ENCODE measurements around the gene CDC37.

DNA sequence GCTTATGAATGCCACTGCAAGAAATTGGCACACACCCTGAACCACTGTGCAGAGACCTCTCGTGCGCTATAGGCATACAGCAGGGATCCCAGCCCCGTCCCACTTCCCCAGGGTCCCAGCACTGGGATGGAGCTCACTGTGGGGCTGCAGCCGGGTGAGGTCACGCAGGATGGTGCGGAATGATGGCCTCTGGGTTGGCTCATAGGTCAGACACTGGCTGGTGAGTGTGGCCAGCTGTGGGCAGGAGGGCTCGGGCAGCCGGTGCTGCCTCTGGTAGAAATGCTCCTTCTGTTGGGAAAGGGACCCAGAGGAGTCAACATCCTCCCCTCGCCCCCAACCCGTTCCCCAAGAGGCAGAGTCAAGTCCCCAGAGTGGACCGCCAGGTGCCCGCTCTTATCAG, 46.9 kb downstream of the CDC37 start:
- TF ChIP-seq, protein P1, sequence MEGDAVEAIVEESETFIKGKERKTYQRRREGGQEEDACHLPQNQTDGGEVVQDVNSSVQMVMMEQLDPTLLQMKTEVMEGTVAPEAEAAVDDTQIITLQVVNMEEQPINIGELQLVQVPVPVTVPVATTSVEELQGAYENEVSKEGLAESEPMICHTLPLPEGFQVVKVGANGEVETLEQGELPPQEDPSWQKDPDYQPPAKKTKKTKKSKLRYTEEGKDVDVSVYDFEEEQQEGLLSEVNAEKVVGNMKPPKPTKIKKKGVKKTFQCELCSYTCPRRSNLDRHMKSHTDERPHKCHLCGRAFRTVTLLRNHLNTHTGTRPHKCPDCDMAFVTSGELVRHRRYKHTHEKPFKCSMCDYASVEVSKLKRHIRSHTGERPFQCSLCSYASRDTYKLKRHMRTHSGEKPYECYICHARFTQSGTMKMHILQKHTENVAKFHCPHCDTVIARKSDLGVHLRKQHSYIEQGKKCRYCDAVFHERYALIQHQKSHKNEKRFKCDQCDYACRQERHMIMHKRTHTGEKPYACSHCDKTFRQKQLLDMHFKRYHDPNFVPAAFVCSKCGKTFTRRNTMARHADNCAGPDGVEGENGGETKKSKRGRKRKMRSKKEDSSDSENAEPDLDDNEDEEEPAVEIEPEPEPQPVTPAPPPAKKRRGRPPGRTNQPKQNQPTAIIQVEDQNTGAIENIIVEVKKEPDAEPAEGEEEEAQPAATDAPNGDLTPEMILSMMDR (IDR thresholded peaks at IDR 0.05), result no peak
- TF ChIP-seq EP300 (IDR thresholded peaks at IDR 0.05), result no peak
- no peak for TF ChIP-seq POLR2A (IDR thresholded peaks at IDR 0.05)
- TF ChIP-seq POLR2AphosphoS5 (IDR thresholded peaks at IDR 0.05), result no peak
